ENCODE data around the gene CLASP1.

- TF ChIP-seq, protein P1, sequence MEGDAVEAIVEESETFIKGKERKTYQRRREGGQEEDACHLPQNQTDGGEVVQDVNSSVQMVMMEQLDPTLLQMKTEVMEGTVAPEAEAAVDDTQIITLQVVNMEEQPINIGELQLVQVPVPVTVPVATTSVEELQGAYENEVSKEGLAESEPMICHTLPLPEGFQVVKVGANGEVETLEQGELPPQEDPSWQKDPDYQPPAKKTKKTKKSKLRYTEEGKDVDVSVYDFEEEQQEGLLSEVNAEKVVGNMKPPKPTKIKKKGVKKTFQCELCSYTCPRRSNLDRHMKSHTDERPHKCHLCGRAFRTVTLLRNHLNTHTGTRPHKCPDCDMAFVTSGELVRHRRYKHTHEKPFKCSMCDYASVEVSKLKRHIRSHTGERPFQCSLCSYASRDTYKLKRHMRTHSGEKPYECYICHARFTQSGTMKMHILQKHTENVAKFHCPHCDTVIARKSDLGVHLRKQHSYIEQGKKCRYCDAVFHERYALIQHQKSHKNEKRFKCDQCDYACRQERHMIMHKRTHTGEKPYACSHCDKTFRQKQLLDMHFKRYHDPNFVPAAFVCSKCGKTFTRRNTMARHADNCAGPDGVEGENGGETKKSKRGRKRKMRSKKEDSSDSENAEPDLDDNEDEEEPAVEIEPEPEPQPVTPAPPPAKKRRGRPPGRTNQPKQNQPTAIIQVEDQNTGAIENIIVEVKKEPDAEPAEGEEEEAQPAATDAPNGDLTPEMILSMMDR (IDR thresholded peaks at IDR 0.05), result no peak
- TF ChIP-seq POLR2A (IDR thresholded peaks at IDR 0.05), result no peak
These were observed 166.2 kb downstream of the CLASP1 start for GRCh38 chr2:121483021-121483420.
